Neutrophil (primary cell): ENCODE results near the gene PIGS.
"Not testable (repeated sequence)": the region's sequence is repeated elsewhere in the genome, so short reads cannot be mapped to it uniquely, and the experiment has no call there.

Experiments
- H3K27ac ChIP-seq: fragments of 200-600 bp; sonication (generic); 2 replicates; pipeline ENCODE4 v1.5.1; 2016; ENCODE audit warnings: mild to moderate bottlenecking, moderate library complexity
- H3K27me3 ChIP-seq: fragments of 200-600 bp; sonication (generic); 2 replicates; pipeline ENCODE4 v1.6.0; 2016; ENCODE audit warnings: mild to moderate bottlenecking
- H3K36me3 ChIP-seq: fragments of 200-600 bp; sonication (generic); 2 replicates; pipeline ENCODE4 v1.5.1; 2017
- H3K4me1 ChIP-seq, 2 experiments: fragments of 200-600 bp in 1 of 2; sonication (generic) in 1 of 2; 1 replicate in 1 of 2; 2 replicates in 1 of 2; pipeline versions ENCODE4 v1.5.1 to v1.6.1; 2013 to 2016; ENCODE audit warnings: low read depth in 1 of 2, low read length in 1 of 2, mild to moderate bottlenecking in 1 of 2, moderate library complexity in 1 of 2; ENCODE audit not compliant: control insufficient read depth in 1 of 2, insufficient read depth in 1 of 2
- H3K4me3 ChIP-seq, 2 experiments: fragments of 200-600 bp in 1 of 2; sonication (generic) in 1 of 2; 1 replicate in 1 of 2; 2 replicates in 1 of 2; pipeline ENCODE4 v1.5.1; 2013 to 2016; ENCODE audit warnings: low read depth in 1 of 2, low read length in 1 of 2, mild to moderate bottlenecking in 1 of 2, moderate library complexity in 1 of 2
- H3K9me3 ChIP-seq: fragments of 200-600 bp; sonication (generic); 2 replicates; pipeline ENCODE4 v1.5.1; 2016
- CTCF ChIP-seq: fragments of 200-600 bp; sonication (generic); IDR thresholded peaks from 2 replicates; pipeline ENCODE4 v1.5.1; 2016; ENCODE audit warnings: antibody characterized with exemption

Gene PIGS

DNA sequence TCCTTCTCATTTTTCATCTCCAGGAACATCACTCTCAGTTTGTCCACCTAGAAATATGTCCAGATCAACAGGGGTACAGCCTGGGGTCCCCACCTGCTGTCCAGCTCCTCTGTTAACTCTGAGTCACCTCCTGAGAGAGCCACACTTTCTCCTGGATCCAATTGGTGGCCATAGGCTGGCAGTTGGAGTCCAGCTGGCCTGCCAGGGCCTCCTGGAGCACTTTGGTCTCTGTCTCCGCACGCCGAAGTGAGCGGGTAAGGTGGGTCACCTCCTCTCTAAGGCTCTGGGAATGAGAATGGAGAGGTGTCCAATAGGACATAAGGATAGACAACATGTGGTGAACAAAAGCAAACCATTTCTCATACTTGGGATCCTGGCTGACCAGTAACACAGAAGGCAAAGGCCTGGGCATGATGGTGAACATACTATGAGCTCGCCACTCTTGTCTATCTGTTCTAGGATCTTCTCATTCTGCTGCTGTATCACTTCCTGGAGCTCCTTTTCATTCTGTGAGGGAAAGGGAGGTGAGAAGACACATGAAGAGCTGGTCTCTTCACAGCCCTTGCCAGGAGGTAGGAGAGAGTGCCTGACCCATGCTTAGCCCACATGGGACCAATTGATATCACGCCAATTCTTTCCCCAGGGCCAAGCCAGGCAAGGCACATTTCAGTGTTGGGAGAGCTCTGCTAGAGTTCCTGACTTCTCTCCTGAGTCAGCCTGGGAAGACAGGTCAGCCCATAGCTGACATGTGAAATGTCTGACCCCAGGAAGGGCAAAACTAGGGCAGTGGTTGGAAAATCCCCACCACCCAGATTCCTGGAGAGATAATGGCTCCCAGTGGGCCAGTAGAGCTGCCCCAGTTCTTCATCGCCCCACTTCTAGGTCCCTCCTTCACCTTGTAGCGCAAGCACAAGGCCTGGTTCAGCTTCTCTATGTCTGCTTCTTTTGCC, 7.2 kb upstream of the PIGS start:
- no peak overlapping the region for H3K4me3 ChIP-seq
- H3K36me3 ChIP-seq: peaks cover 12% of the 10 kb centered on the region
- no peaks in the 10 kb centered on the region for H3K9me3 ChIP-seq
- H3K27ac ChIP-seq: peak overlapping the region; percentile 27
- TF ChIP-seq CTCF: no peak
- no peaks in the 10 kb centered on the region for H3K27me3 ChIP-seq
- H3K4me1 ChIP-seq: peaks cover 8 to 24% of the 10 kb centered on the region in 2 experiments

GRCh38 chr17:28577466-28577824, 6.1 kb upstream of the PIGS start:
- H3K4me1 ChIP-seq: peaks cover 8 to 24% of the 10 kb centered on the region in 2 experiments
- no peak overlapping the region for H3K4me3 ChIP-seq
- TF ChIP-seq CTCF: no peak
- H3K9me3 ChIP-seq: no peaks in the 10 kb centered on the region
- no peaks in the 10 kb centered on the region for H3K27me3 ChIP-seq
- H3K27ac ChIP-seq: no peak overlapping the region
- peaks cover 7% of the 10 kb centered on the region for H3K36me3 ChIP-seq

GRCh38 chr17:28576758-28577465, 5.6 kb upstream of the PIGS start, which contains the start of gene ALDOC:
Gene ALDOC (minus strand): TSS chr17:28576895. CDS start chr17:28575532, 1,363 bp downstream.
- Histone ChIP-seq H3K9me3 (no peaks in the 10 kb centered on the region), H3K27me3 (no peaks in the 10 kb centered on the region), H3K36me3 (peaks cover 1% of the 10 kb centered on the region), H3K4me3 (peak within 1 kb of the TSS; percentile 54), H3K4me1 (peaks cover 12 to 28% of the 10 kb centered on the region in 2 experiments), H3K27ac (peak within 1 kb of the TSS; percentile 30)
- TF ChIP-seq CTCF: peak; percentile 33

GRCh38 chr17:28576016-28576415, 4.7 kb upstream of the PIGS start:
- not testable (repeated sequence) for H3K27ac ChIP-seq, H3K9me3 ChIP-seq, H3K36me3 ChIP-seq, H3K27me3 ChIP-seq
- Histone ChIP-seq H3K4me3 (peak overlapping the region in 1 of 2 experiments; percentile 54), H3K4me1 (peaks cover 16 to 32% of the 10 kb centered on the region in 2 experiments)

DNA sequence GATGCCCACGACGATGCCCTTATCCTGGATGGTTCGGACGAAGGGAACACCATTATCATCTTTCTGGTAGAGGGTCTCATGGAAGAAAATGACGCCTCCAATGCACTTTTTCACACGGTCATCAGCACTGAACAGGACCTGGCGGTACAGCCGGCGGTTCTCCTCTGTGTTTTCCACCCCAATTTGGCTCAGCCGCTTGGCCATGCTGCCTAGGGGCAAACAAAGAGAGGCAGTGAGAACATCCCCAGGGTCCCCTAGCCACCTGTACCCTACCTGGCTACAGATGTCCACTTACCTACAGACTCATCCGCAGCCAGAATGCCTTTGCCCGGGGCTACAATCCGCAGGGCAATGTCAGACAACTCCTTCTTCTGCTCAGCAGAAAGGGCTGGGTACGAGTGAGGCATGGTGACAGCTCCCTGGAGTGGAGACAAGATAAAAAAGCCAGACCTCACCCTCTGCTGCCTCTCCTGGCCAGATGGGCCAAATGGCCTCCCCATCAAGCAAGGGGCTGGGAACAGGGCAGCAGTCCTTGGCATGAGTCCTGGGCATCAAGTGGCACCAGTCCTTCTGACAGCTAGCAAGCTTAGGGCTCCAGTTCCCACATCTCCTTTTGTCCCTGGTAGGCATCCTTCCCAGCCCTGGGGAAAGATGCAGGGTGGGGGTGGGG, 3.9 kb upstream of the PIGS start:
- peaks cover 22 to 39% of the 10 kb centered on the region in 2 experiments for H3K4me1 ChIP-seq
- no peaks in the 10 kb centered on the region for H3K36me3 ChIP-seq
- no peaks in the 10 kb centered on the region for H3K27me3 ChIP-seq
- H3K9me3 ChIP-seq: no peaks in the 10 kb centered on the region
- TF ChIP-seq CTCF: no peak
- peak overlapping the region in 1 of 2 experiments; percentile 54 for H3K4me3 ChIP-seq
- no peak overlapping the region for H3K27ac ChIP-seq
